K562 (cell line): ENCODE results near the gene CTDSPL. TPM values are rescaled to one million over a fixed set of nuclear protein-coding genes. Genes with fewer than 3 reads are reported as not detected.

Experiments used
- ATAC-seq: fragments of 200-7000 bp; cut with Tn5 transposase; 3 replicates; pipeline ENCODE4 v1.9.1; 2020; ENCODE audit warnings: moderate library complexity
- BruUV-seq: library from RNA; stranded (reverse); fragments of 400-500 nt; replicated peaks from 2 replicates; lab custom pipeline; 2021; lab: Mats Ljungman, UMichigan
- CTCF ChIA-PET: fragments of 300-600 bp; formaldehyde crosslinking; extraction: SDS; loops from one replicate; lab custom pipeline; 2021; ENCODE audit warnings: low intra/inter-chr PET ratio; lab: Yijun Ruan, JAX
- POLR2A ChIA-PET: fragments of 300-600, 350-650 bp; sonication (Branson Sonifier 250); formaldehyde crosslinking; extraction: SDS; loops from one replicate; lab custom pipeline; 2021; ENCODE audit warnings: antibody characterized with exemption, inconsistent platforms; lab: Yijun Ruan, JAX
- DNase-seq, 4 experiments: peaks; one replicate each; pipeline versions ENCODE4 v3.0.0 to v3.0.0-alpha.2; 2011 to 2018; ENCODE audit warnings: low spot score in 3 of 4, mixed read lengths in 3 of 4; ENCODE audit errors: extremely low read depth in 1 of 4
- FAIRE-seq: peaks from 2 replicates; lab custom pipeline; 2011; peaks lifted over from hg19 to GRCh38; lab: Jason Lieb, UNC
- H2AFZ ChIP-seq: 2 replicates; pipeline ENCODE4 v1.6.0; 2011; ENCODE audit warnings: low read depth, low read length, control low read depth, inconsistent platforms
- H3K27ac ChIP-seq: fragments of 200-600 bp; 3 replicates; pipeline ENCODE4 v1.8.0; 2011; ENCODE audit warnings: low read depth, mild to moderate bottlenecking, control low read depth, inconsistent platforms, low read length, moderate library complexity, mixed read lengths; ENCODE audit errors: extremely low read depth
- H3K27me3 ChIP-seq, 2 experiments: fragments of 300-600 bp in 1 of 2; 2 replicates in 1 of 2; 3 replicates in 1 of 2; pipeline versions ENCODE4 v1.6.0 to v1.8.0; 2011; ENCODE audit warnings: inconsistent platforms in 2 of 2, low read length in 2 of 2, mild to moderate bottlenecking in 1 of 2, mixed read lengths in 1 of 2, moderate library complexity in 1 of 2; ENCODE audit not compliant: control insufficient read depth in 2 of 2, insufficient read depth in 2 of 2
- H3K36me3 ChIP-seq: fragments of 300-600 bp; 3 replicates; pipeline ENCODE4 v1.8.0; 2011; ENCODE audit warnings: mild to moderate bottlenecking, low read length, inconsistent platforms; ENCODE audit not compliant: control insufficient read depth, insufficient read depth
- H3K4me1 ChIP-seq, 2 experiments: fragments of 200-600 bp in 1 of 2; replicated peaks in 1 of 2; 2 replicates in 1 of 2; 3 replicates in 1 of 2; pipeline versions ENCODE4 v1.5.1 to v1.8.0; 2011; ENCODE audit warnings: inconsistent platforms in 2 of 2, low read length in 2 of 2, mild to moderate bottlenecking in 1 of 2, mixed read lengths in 1 of 2, moderate library complexity in 1 of 2; ENCODE audit not compliant: control insufficient read depth in 2 of 2, insufficient read depth in 2 of 2
- H3K4me2 ChIP-seq: 2 replicates; pipeline ENCODE4 v1.6.1; 2011; ENCODE audit warnings: low read length, control low read depth, inconsistent platforms, mixed read lengths; ENCODE audit not compliant: insufficient read depth
- H3K4me3 ChIP-seq: fragments of 200-600 bp; sonication (generic), shearing (Covaris generic); 2 replicates; pipeline ENCODE4 v1.5.1; 2016; ENCODE audit warnings: control low read depth, inconsistent platforms
- H3K79me2 ChIP-seq: fragments of 200-600 bp; 3 replicates; pipeline ENCODE4 v1.8.0; 2011; ENCODE audit warnings: low read length, inconsistent platforms; ENCODE audit not compliant: control insufficient read depth, insufficient read depth
- H3K9ac ChIP-seq, 2 experiments: 2 replicates each; pipeline versions ENCODE4 v1.6.0 to v1.6.1; 2011; ENCODE audit warnings: low read depth in 2 of 2, low read length in 2 of 2, control low read depth in 1 of 2, inconsistent platforms in 1 of 2, mild to moderate bottlenecking in 1 of 2, mixed read lengths in 1 of 2; ENCODE audit not compliant: insufficient read depth in 1 of 2
- H3K9me1 ChIP-seq: one replicate; pipeline ENCODE4 v1.6.0; 2011; ENCODE audit warnings: inconsistent platforms, mild to moderate bottlenecking, low read length, moderate library complexity; ENCODE audit not compliant: control insufficient read depth, insufficient read depth
- H3K9me3 ChIP-seq: replicated peaks from 2 replicates; pipeline ENCODE4 v1.5.1; 2011; ENCODE audit warnings: low read depth, low read length, inconsistent platforms; ENCODE audit not compliant: control insufficient read depth, insufficient read depth
- H4K20me1 ChIP-seq: replicated peaks from 2 replicates; pipeline ENCODE4 v1.6.1; 2011; ENCODE audit warnings: low read length, inconsistent platforms, mixed read lengths; ENCODE audit not compliant: control insufficient read depth, insufficient read depth
- BHLHE40 ChIP-seq: IDR thresholded peaks from 2 replicates; pipeline ENCODE4 v1.6.1; 2011; ENCODE audit warnings: low read length, improper control_type of control experiment
- FOXJ3 ChIP-seq: sonication (generic); formaldehyde crosslinking; IDR thresholded peaks from 2 replicates; pipeline ENCODE4 v1.4.0; 2020; ENCODE audit warnings: mild to moderate bottlenecking, missing genetic modification reagents
- HCFC1 ChIP-seq: IDR thresholded peaks from 2 replicates; pipeline ENCODE4 v1.6.1; 2012; ENCODE audit warnings: low read depth, low read length, improper control_type of control experiment
- NRF1 ChIP-seq, 2 experiments: fragments of 450-650 bp; IDR thresholded peaks in 1 of 2; conservative IDR thresholded peaks in 1 of 2; 2 replicates each; pipeline ENCODE4 v1.6.1; 2014; ENCODE audit warnings: mild to moderate bottlenecking in 2 of 2
- PATZ1 ChIP-seq: fragments of 250-450 bp; sonication (Bioruptor Pico); IDR thresholded peaks from 2 replicates; pipeline ENCODE4 v1.5.0; 2020; ENCODE audit warnings: mild to moderate bottlenecking, borderline replicate concordance
- PCBP2 ChIP-seq: fragments of 200-400 bp; formaldehyde crosslinking; IDR thresholded peaks from 2 replicates; pipeline ENCODE4 v1.6.1; 2018; ENCODE audit warnings: low read length, low read depth, mild to moderate bottlenecking, moderate library complexity; ENCODE audit not compliant: poor library complexity, severe bottlenecking
- PML ChIP-seq: IDR thresholded peaks from 2 replicates; pipeline ENCODE4 v1.6.1; 2012; ENCODE audit warnings: low read length, inconsistent platforms
- WHSC1 ChIP-seq: IDR thresholded peaks from one replicate; pipeline ENCODE4 v1.6.1; 2012; ENCODE audit warnings: low read length, control low read depth, inconsistent platforms
- XRCC3 ChIP-seq: fragments of 450-650 bp; IDR thresholded peaks from 2 replicates; pipeline ENCODE4 v1.6.1; 2017; ENCODE audit warnings: mild to moderate bottlenecking, moderate library complexity
- XRCC4 ChIP-seq: IDR thresholded peaks from one replicate; pipeline ENCODE4 v1.6.1; 2011; ENCODE audit not compliant: insufficient read depth, insufficient read length; ENCODE audit errors: extremely low read depth
- YBX1 ChIP-seq: fragments of 450-650 bp; IDR thresholded peaks from 2 replicates; pipeline ENCODE4 v1.7.1; 2016; ENCODE audit warnings: mild to moderate bottlenecking
- ZBTB12 ChIP-seq: fragments of 250-450 bp; sonication (Bioruptor Pico); IDR thresholded peaks from 2 replicates; pipeline ENCODE4 v1.4.0; 2020
- ZMIZ1 ChIP-seq, 2 experiments: fragments of 150-350 bp in 1 of 2; IDR thresholded peaks; 2 replicates each; pipeline ENCODE4 v1.6.1; 2012 to 2016; ENCODE audit warnings: low read depth in 2 of 2, low read length in 2 of 2, mild to moderate bottlenecking in 1 of 2, moderate library complexity in 1 of 2
- ZNF121 ChIP-seq: sonication (generic); formaldehyde crosslinking; conservative IDR thresholded peaks from 2 replicates; pipeline ENCODE4 v1.8.0; 2022; ENCODE audit warnings: missing genetic modification reagents
- WGBS: fragments of 100-300 bp; shearing (Covaris generic); methylation state at CpG from one replicate; pipeline ENCODE4 v1.1.6; 2016; ENCODE audit warnings: low coverage, mixed read lengths; ENCODE audit not compliant: insufficient coverage; ENCODE audit errors: missing lambda C conversion rate; 5-methylcytosine and 5-hydroxymethylcytosine counted together
- in situ Hi-C: fragments of 300-500 bp; cut with MboI; formaldehyde crosslinking; loops from 4 replicates; pipeline ENCODE4 v1.15.0; 2018; ENCODE audit warnings: inconsistent platforms, mixed read lengths
- intact Hi-C: fragments of 100-400 bp; cut with micrococcal nuclease; formaldehyde crosslinking; loops from 2 replicates; pipeline ENCODE4 v1.14.2; 2022
- polyA plus RNA-seq, 8 experiments: library from polyadenylated mRNA; depleted of rRNA in 4 of 8; stranded (reverse) in 5 of 8; unstranded in 3 of 8; fragments of >200 nt; fragmentation: Nextera tagmentation in 2 of 8; fragmentation: Illumina TruSeq in 1 of 8; extraction: Ambion mirVana in 2 of 8; extraction: Trizol in 1 of 8; gene quantifications; 2 replicates each; pipeline versions ENCODE4 v1.2.1 to v1.2.3, GENCODE V29; 2011 to 2014; ENCODE audit warnings: inconsistent platforms in 1 of 8, missing spikeins in 1 of 8
- total RNA-seq, 7 experiments: library from RNA; depleted of rRNA in 6 of 7; stranded (reverse); fragments of >200 nt in 6 of 7; fragmentation: Illumina TruSeq in 2 of 7; extraction: Trizol in 2 of 7; gene quantifications; 2 replicates each; pipeline versions ENCODE4 v1.2.1 to v1.2.3, GENCODE V29; 2011 to 2021; ENCODE audit warnings: low replicate concordance in 1 of 7

Gene CTDSPL
- total and polyA plus RNA-seq, 9 of the 15 experiments (the other 6 are each of a cell fraction or from before 2014, with no cell fraction given): 5.1 to 19.3 (median 11.3) TPM

GRCh38 chr3:37984051-37984450 lies 122.4 kb downstream of the CTDSPL start:
- Histone ChIP-seq H3K9me1 (no peaks in the 10 kb centered on the region), H3K9me3 (no peaks in the 10 kb centered on the region), H3K36me3 (no peaks in the 10 kb centered on the region), H3K27me3 (no peaks in the 10 kb centered on the region), H3K27ac (no peak overlapping the region), H3K4me1 (peaks cover 37 to 45% of the 10 kb centered on the region in 2 experiments), H3K4me2 (no peak overlapping the region), H3K79me2 (no peaks in the 10 kb centered on the region), H2AFZ (peak overlapping the region; percentile 53; the same call in 1 of the 2 replicates), H3K4me3 (no peak overlapping the region), H4K20me1 (no peaks in the 10 kb centered on the region), H3K9ac (no peak overlapping the region)
- no peak for FAIRE-seq
- ChIA-PET POLR2A (interaction anchor here (1.0 to 1.4 kb wide), 3 partner anchors 10 to 517 kb away, joined by 3 to 5 read pairs (median 4); no protein-coding TSS in a partner anchor), CTCF (no interaction called here)
- DNase-seq: no peak
- BruUV-seq: no TSS peak
- WGBS: 50% methylated on average over 7 of the region's 7 CpGs
- TF ChIP-seq XRCC4 (no peak), NRF1 (conservative IDR thresholded peaks at IDR 0.05 in 1 of 2, IDR thresholded peaks at IDR 0.05 in 1 of 2) (no peak), XRCC3 (no peak), HCFC1 (no peak), PATZ1 (CRISPR knock-in tag) (no peak), BHLHE40 (no peak), ZNF121 (no peak), ZMIZ1 (IDR thresholded peaks at IDR 0.05; ENCODE audit: low read depth in 2 of 2, low read length in 2 of 2) (no peak), PML (no peak), WHSC1 (no peak), PCBP2 (no peak), ZBTB12 (CRISPR knock-in tag) (no peak), FOXJ3 (CRISPR knock-in tag) (no peak), YBX1 (no peak)
- in situ Hi-C loops (no loop called here), intact Hi-C loops (no loop called here)
- ATAC-seq: no peak
